ENCODE results near the gene THRB. TPM values are rescaled to one million over a fixed set of nuclear protein-coding genes. Genes with fewer than 3 reads are reported as not detected.

Gene THRB
- total RNA-seq, 1 experiment from 2014 or later, result 5.8 TPM

DNA sequence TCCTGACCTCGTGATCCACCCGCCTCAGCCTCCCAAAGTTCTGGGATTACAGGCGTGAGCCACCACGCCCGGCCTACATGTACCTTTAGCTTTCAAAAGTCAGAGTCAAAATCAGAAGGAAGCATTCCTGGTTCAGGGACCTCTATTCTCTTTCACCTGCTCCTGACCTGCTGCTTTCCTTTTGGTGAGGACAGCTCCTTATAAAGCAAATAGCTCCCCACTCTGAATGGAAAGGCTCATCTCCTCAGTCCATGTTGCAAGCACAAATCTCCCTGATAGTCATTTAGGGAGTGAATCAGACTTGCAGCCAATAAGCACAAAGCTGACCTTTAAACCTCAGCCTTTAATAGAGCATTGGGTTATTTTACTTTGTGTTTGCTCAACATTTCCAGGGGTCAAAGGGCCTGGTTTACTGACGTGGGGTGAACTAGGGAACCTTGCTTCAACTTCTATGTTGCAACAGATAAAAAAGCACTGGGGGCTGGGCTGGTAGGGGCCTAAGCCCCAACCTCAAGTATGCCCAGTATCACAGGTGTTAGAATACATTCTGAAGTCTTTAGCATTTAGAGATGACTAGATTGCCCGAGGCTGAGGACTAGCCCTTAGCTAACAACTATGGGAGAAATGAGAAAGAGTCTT lies 43.1 kb downstream of the THRB start:
- ChIA-PET CTCF (interaction anchor here (1.0 to 1.1 kb wide), 2 partner anchors 131 to 187 kb away, joined by 3 read pairs; no protein-coding TSS in a partner anchor), POLR2A (interaction anchor here (0.7 to 0.8 kb wide), 2 partner anchors 9 to 141 kb away, joined by 4 to 7 read pairs; no protein-coding TSS in a partner anchor)
- no peaks in the 10 kb centered on the region for H3K36me3 Mint-ChIP-seq
- no peak for TF ChIP-seq ZNF219 (CRISPR knock-in tag; IDR thresholded peaks at IDR 0.05; ENCODE audit: borderline replicate concordance)
- TF ChIP-seq, protein P1, sequence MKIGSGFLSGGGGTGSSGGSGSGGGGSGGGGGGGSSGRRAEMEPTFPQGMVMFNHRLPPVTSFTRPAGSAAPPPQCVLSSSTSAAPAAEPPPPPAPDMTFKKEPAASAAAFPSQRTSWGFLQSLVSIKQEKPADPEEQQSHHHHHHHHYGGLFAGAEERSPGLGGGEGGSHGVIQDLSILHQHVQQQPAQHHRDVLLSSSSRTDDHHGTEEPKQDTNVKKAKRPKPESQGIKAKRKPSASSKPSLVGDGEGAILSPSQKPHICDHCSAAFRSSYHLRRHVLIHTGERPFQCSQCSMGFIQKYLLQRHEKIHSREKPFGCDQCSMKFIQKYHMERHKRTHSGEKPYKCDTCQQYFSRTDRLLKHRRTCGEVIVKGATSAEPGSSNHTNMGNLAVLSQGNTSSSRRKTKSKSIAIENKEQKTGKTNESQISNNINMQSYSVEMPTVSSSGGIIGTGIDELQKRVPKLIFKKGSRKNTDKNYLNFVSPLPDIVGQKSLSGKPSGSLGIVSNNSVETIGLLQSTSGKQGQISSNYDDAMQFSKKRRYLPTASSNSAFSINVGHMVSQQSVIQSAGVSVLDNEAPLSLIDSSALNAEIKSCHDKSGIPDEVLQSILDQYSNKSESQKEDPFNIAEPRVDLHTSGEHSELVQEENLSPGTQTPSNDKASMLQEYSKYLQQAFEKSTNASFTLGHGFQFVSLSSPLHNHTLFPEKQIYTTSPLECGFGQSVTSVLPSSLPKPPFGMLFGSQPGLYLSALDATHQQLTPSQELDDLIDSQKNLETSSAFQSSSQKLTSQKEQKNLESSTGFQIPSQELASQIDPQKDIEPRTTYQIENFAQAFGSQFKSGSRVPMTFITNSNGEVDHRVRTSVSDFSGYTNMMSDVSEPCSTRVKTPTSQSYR (CRISPR knock-in tag; IDR thresholded peaks at IDR 0.05), result no peak
- peak; percentile 89 for TF ChIP-seq GABPB1 (CRISPR knock-in tag; IDR thresholded peaks at IDR 0.05)
- TF ChIP-seq, protein P2, sequence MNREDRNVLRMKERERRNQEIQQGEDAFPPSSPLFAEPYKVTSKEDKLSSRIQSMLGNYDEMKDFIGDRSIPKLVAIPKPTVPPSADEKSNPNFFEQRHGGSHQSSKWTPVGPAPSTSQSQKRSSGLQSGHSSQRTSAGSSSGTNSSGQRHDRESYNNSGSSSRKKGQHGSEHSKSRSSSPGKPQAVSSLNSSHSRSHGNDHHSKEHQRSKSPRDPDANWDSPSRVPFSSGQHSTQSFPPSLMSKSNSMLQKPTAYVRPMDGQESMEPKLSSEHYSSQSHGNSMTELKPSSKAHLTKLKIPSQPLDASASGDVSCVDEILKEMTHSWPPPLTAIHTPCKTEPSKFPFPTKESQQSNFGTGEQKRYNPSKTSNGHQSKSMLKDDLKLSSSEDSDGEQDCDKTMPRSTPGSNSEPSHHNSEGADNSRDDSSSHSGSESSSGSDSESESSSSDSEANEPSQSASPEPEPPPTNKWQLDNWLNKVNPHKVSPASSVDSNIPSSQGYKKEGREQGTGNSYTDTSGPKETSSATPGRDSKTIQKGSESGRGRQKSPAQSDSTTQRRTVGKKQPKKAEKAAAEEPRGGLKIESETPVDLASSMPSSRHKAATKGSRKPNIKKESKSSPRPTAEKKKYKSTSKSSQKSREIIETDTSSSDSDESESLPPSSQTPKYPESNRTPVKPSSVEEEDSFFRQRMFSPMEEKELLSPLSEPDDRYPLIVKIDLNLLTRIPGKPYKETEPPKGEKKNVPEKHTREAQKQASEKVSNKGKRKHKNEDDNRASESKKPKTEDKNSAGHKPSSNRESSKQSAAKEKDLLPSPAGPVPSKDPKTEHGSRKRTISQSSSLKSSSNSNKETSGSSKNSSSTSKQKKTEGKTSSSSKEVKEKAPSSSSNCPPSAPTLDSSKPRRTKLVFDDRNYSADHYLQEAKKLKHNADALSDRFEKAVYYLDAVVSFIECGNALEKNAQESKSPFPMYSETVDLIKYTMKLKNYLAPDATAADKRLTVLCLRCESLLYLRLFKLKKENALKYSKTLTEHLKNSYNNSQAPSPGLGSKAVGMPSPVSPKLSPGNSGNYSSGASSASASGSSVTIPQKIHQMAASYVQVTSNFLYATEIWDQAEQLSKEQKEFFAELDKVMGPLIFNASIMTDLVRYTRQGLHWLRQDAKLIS (CRISPR knock-in tag; IDR thresholded peaks at IDR 0.05; ENCODE audit: borderline replicate concordance), result no peak
- 0 out of 2 replicates have a peak, but pooled peaks cover 3% of the 10 kb centered on the region for H3K4me1 Mint-ChIP-seq
- no peaks in the 10 kb centered on the region for H3K27me3 Mint-ChIP-seq (ENCODE audit: low read depth)
- H3K27ac Mint-ChIP-seq, result no peak overlapping the region
- H3K9me3 Mint-ChIP-seq, result no peaks in the 10 kb centered on the region
- no peak overlapping the region for H3K4me3 Mint-ChIP-seq
- DNase-seq (ENCODE audit: low spot score), result no peak
- 0 out of 2 replicates have a peak, but pooled peaks have one; percentile 18 for ATAC-seq

DNA sequence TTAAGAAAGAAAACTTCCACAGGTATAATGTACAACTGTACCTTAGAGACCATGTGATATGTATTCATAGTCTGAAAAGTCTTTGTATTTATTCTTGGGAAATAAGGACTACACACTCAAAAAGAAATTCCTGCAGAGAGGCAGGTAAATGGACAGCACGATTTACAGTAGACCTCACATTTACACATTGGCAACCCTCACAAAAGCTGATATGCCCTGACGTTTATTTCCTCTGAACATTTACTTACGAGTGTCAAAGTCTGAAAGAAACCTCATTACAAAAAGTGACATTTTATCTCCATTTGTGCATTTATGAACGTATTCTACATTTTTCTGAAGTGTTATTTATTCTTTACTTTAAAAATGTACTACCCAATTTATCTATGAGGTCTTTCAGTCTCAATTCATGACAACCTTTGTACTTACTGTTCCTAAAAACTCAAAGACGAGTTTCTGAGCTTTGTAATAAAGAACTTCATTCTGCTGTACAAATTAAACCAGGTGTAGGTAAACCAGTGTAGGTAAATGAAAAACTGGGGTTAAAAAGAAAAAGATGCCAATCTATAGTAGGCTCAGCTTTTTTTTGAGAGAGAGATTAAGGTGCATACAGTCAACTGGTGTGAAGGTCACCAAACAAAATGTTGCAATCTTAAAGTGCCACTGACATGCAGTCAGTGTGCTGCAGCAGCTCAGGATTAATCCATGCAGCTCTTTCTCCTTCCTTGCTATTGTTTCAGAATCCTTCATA lies 44.3 kb downstream of the THRB start:
- no peak overlapping the region for H3K4me3 Mint-ChIP-seq

DNA sequence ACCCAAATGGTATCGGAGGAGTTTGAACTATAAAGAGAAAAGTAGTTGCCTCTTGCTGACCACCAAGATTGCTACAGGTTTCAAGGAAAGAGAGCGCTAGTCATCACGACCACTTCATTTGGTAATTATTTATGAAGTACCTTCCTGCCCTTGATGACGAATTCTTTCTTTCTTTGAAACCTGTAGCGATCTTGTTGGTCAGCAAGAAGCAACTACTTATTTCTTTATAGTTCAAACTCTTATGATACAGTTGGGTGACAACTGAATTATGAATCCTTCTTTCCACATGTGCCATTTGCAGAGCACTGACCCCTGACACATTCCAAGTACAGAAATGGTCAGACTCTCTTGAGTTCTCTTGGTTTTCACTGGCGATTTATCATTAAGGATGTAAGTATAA lies 46.8 kb downstream of the THRB start:
- ATAC-seq (no peak), DNase-seq (ENCODE audit: low spot score) (no peak)
- no peak for TF ChIP-seq ZNF232 (CRISPR knock-in tag; IDR thresholded peaks at IDR 0.05)
- no peak for TF ChIP-seq TEAD1 (CRISPR knock-in tag; IDR thresholded peaks at IDR 0.05)
- TF ChIP-seq JAZF1 (CRISPR knock-in tag; IDR thresholded peaks at IDR 0.05), result no peak
- TF ChIP-seq SMAD3 (CRISPR knock-in tag; IDR thresholded peaks at IDR 0.05; ENCODE audit: borderline replicate concordance), result no peak
- TF ChIP-seq, protein P3, sequence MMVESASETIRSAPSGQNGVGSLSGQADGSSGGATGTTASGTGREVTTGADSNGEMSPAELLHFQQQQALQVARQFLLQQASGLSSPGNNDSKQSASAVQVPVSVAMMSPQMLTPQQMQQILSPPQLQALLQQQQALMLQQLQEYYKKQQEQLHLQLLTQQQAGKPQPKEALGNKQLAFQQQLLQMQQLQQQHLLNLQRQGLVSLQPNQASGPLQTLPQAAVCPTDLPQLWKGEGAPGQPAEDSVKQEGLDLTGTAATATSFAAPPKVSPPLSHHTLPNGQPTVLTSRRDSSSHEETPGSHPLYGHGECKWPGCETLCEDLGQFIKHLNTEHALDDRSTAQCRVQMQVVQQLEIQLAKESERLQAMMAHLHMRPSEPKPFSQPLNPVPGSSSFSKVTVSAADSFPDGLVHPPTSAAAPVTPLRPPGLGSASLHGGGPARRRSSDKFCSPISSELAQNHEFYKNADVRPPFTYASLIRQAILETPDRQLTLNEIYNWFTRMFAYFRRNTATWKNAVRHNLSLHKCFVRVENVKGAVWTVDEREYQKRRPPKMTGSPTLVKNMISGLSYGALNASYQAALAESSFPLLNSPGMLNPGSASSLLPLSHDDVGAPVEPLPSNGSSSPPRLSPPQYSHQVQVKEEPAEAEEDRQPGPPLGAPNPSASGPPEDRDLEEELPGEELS (CRISPR knock-in tag; IDR thresholded peaks at IDR 0.05), result no peak
- TF ChIP-seq ZNF416 (CRISPR knock-in tag; IDR thresholded peaks at IDR 0.05), result no peak
- no peak for TF ChIP-seq ZNF263 (CRISPR knock-in tag; IDR thresholded peaks at IDR 0.05; ENCODE audit: low read depth)
- TF ChIP-seq RORB (CRISPR knock-in tag; IDR thresholded peaks at IDR 0.05), result no peak
- no peak for TF ChIP-seq ZBTB21 (CRISPR knock-in tag; IDR thresholded peaks at IDR 0.05; ENCODE audit: borderline replicate concordance)
- TF ChIP-seq OVOL2 (CRISPR knock-in tag; IDR thresholded peaks at IDR 0.05; ENCODE audit: borderline replicate concordance), result no peak
- Mint-ChIP-seq H3K4me1 (0 out of 2 replicates have a peak, but pooled peaks cover 3% of the 10 kb centered on the region), H3K9me3 (no peaks in the 10 kb centered on the region), H3K36me3 (no peaks in the 10 kb centered on the region), H3K27ac (no peak overlapping the region), H3K4me3 (no peak overlapping the region), H3K27me3 (ENCODE audit: low read depth) (no peaks in the 10 kb centered on the region)
- CTCF ChIA-PET, result no interaction called here
- POLR2A ChIA-PET, result no interaction called here

More for the DNA sequence above, 44.3 kb downstream of the THRB start:
- no peaks in the 10 kb centered on the region for H3K27me3 Mint-ChIP-seq (ENCODE audit: low read depth)
- H3K4me1 Mint-ChIP-seq, result 0 out of 2 replicates have a peak, but pooled peaks cover 3% of the 10 kb centered on the region
- ATAC-seq (no peak), DNase-seq (ENCODE audit: low spot score) (no peak)
- CTCF ChIA-PET, result no interaction called here
- H3K9me3 Mint-ChIP-seq, result no peaks in the 10 kb centered on the region
- no peak for TF ChIP-seq NR3C1 (CRISPR knock-in tag; conservative IDR thresholded peaks at IDR 0.05; ENCODE audit: low read depth)
- TF ChIP-seq GABPB1 (CRISPR knock-in tag; IDR thresholded peaks at IDR 0.05), result peak; percentile 62
- TF ChIP-seq, protein P4, sequence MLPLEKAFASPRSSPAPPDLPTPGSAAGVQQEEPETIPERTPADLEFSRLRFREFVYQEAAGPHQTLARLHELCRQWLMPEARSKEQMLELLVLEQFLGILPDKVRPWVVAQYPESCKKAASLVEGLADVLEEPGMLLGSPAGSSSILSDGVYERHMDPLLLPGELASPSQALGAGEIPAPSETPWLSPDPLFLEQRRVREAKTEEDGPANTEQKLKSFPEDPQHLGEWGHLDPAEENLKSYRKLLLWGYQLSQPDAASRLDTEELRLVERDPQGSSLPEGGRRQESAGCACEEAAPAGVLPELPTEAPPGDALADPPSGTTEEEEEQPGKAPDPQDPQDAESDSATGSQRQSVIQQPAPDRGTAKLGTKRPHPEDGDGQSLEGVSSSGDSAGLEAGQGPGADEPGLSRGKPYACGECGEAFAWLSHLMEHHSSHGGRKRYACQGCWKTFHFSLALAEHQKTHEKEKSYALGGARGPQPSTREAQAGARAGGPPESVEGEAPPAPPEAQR (CRISPR knock-in tag; IDR thresholded peaks at IDR 0.05), result no peak
- no peak overlapping the region for H3K27ac Mint-ChIP-seq
- POLR2A ChIA-PET, result interaction anchor here (0.8 kb wide), 1 partner anchor 142 kb away, joined by 7 read pairs; no protein-coding TSS in a partner anchor
- no peaks in the 10 kb centered on the region for H3K36me3 Mint-ChIP-seq
